Astrocyte (in vitro differentiated cells and primary cell): ENCODE measurements around the gene AMBP. TPM values are rescaled to one million over a fixed set of nuclear protein-coding genes. Genes with fewer than 3 reads are reported as not detected.

Experiments used
- DNase-seq: peaks from one replicate; pipeline ENCODE4 v3.0.0-alpha.2; 2010; ENCODE audit warnings: low read depth
- FAIRE-seq: peaks from 2 replicates; lab custom pipeline; 2011; peaks lifted over from hg19 to GRCh38; lab: Jason Lieb, UNC
- H2AFZ ChIP-seq: 2 replicates; pipeline ENCODE4 v1.6.0; 2012; ENCODE audit warnings: low read depth, low read length, inconsistent platforms
- H3K27ac ChIP-seq: 2 replicates; pipeline ENCODE4 v1.5.1; 2011; ENCODE audit warnings: low read depth, low read length, inconsistent platforms
- H3K27me3 ChIP-seq: 2 replicates; pipeline ENCODE4 v1.6.0; 2011; ENCODE audit warnings: low read length, inconsistent platforms; ENCODE audit not compliant: insufficient read depth
- H3K36me3 ChIP-seq: 2 replicates; pipeline ENCODE4 v1.5.1; 2011; ENCODE audit warnings: low read length, inconsistent platforms; ENCODE audit not compliant: insufficient read depth
- H3K4me1 ChIP-seq: 2 replicates; pipeline ENCODE4 v1.5.1; 2011; ENCODE audit warnings: low read length, inconsistent platforms; ENCODE audit not compliant: insufficient read depth
- H3K4me2 ChIP-seq: 2 replicates; pipeline ENCODE4 v1.6.0; 2012; ENCODE audit warnings: low read length, inconsistent platforms
- H3K4me3 ChIP-seq: 2 replicates; pipeline ENCODE4 v1.5.1; 2011; ENCODE audit warnings: low read depth, mild to moderate bottlenecking, low read length, inconsistent platforms; ENCODE audit not compliant: insufficient read depth
- H3K79me2 ChIP-seq: 2 replicates; pipeline ENCODE4 v1.6.0; 2012; ENCODE audit warnings: mild to moderate bottlenecking, low read length, inconsistent platforms; ENCODE audit not compliant: insufficient read depth
- H3K9ac ChIP-seq: 2 replicates; pipeline ENCODE4 v1.6.0; 2012; ENCODE audit warnings: mild to moderate bottlenecking, low read length, inconsistent platforms
- H3K9me3 ChIP-seq: 2 replicates; pipeline ENCODE4 v1.5.1; 2012; ENCODE audit warnings: low read depth, mild to moderate bottlenecking, low read length, inconsistent platforms; ENCODE audit not compliant: insufficient read depth
- H4K20me1 ChIP-seq: 2 replicates; pipeline ENCODE4 v1.6.0; 2012; ENCODE audit warnings: low read length, inconsistent platforms; ENCODE audit not compliant: insufficient read depth
- H3K27ac Mint-ChIP-seq: one replicate; pipeline ENCODE4 v1.8.0; 2021; ENCODE audit warnings: mild to moderate bottlenecking, mixed read lengths; ENCODE audit not compliant: unreplicated experiment
- H3K27me3 Mint-ChIP-seq: one replicate; pipeline ENCODE4 v1.8.0; 2021; ENCODE audit warnings: low read depth, mixed read lengths; ENCODE audit not compliant: unreplicated experiment
- H3K36me3 Mint-ChIP-seq: one replicate; pipeline ENCODE4 v1.8.0; 2021; ENCODE audit warnings: low read depth, mixed read lengths; ENCODE audit not compliant: unreplicated experiment
- H3K4me1 Mint-ChIP-seq: one replicate; pipeline ENCODE4 v1.8.0; 2021; ENCODE audit warnings: low read depth, mixed read lengths; ENCODE audit not compliant: unreplicated experiment
- H3K4me3 Mint-ChIP-seq: one replicate; pipeline ENCODE4 v1.8.0; 2021; ENCODE audit warnings: mild to moderate bottlenecking, moderate library complexity, mixed read lengths; ENCODE audit not compliant: unreplicated experiment
- H3K9me3 Mint-ChIP-seq: one replicate; pipeline ENCODE4 v1.8.0; 2021; ENCODE audit warnings: mild to moderate bottlenecking, mixed read lengths; ENCODE audit not compliant: unreplicated experiment
- EZH2 ChIP-seq: IDR thresholded peaks from 2 replicates; pipeline ENCODE4 v1.6.1; 2012; ENCODE audit warnings: mild to moderate bottlenecking, low read length, inconsistent platforms; ENCODE audit not compliant: insufficient read depth
- total RNA-seq: library from RNA; stranded (reverse); gene quantifications from 2 replicates; pipeline ENCODE4 v1.2.1, GENCODE V29; 2021
- TF ChIP-seq, protein P1 (sequence below): IDR thresholded peaks from 2 replicates; pipeline ENCODE4 v1.5.1; 2011; ENCODE audit warnings: low read depth, mild to moderate bottlenecking, inconsistent platforms, low read length, moderate library complexity; ENCODE audit not compliant: insufficient read depth

AMBP gene
- total RNA-seq, 1 donor from 2014 or later = not detected

DNA sequence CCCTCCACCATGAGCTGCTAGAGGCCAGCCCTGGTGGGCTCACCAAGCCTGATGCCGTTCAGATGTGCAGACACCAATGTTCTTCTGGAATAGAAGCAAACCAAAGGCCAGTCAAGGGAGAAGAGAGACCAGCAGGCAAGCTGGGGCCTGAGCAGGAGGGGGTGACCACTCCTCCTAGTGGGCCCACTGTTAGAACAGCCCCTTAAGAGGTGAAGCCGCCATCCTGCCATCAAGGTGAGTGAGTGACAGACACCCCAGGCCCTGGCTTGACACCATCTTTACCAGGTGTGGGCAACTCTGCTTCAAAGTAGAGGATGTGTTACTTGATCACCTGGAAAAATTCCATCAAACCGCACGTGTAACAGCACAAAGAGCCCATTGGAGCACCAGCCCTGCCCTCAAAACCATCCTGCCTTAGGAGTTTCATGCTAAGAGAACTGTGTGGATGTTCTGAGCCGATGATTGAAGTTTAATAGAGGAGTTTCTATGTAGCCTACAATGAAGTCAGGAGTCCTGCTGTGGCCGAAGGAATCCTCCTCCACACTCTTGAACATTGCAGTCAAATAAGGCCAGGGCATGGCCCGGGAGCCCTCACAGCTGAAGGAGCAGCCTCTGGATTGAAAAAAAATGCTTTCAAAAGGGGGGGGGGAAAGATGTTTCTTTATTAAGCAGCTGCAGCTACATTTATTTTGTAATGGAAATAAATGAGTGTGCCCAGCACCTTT, 20.8 kb downstream of the AMBP start:
- H3K4me3 ChIP-seq = no peak overlapping the region
- H3K9me3 ChIP-seq = no peaks in the 10 kb centered on the region
- no peak overlapping the region for H3K4me2 ChIP-seq
- no peaks in the 10 kb centered on the region for H3K4me1 Mint-ChIP-seq
- H2AFZ ChIP-seq = no peak overlapping the region
- FAIRE-seq (no peak), DNase-seq (no peak)
- peaks cover 9% of the 10 kb centered on the region for H3K27me3 Mint-ChIP-seq
- H3K9ac ChIP-seq = no peak overlapping the region
- no peaks in the 10 kb centered on the region for H3K27me3 ChIP-seq
- H3K36me3 Mint-ChIP-seq = peaks cover 25% of the 10 kb centered on the region
- H3K27ac Mint-ChIP-seq = no peak overlapping the region
- H3K27ac ChIP-seq = no peak overlapping the region
- peaks cover 6% of the 10 kb centered on the region for H3K36me3 ChIP-seq
- TF ChIP-seq, protein P1, sequence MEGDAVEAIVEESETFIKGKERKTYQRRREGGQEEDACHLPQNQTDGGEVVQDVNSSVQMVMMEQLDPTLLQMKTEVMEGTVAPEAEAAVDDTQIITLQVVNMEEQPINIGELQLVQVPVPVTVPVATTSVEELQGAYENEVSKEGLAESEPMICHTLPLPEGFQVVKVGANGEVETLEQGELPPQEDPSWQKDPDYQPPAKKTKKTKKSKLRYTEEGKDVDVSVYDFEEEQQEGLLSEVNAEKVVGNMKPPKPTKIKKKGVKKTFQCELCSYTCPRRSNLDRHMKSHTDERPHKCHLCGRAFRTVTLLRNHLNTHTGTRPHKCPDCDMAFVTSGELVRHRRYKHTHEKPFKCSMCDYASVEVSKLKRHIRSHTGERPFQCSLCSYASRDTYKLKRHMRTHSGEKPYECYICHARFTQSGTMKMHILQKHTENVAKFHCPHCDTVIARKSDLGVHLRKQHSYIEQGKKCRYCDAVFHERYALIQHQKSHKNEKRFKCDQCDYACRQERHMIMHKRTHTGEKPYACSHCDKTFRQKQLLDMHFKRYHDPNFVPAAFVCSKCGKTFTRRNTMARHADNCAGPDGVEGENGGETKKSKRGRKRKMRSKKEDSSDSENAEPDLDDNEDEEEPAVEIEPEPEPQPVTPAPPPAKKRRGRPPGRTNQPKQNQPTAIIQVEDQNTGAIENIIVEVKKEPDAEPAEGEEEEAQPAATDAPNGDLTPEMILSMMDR = no peak
- TF ChIP-seq EZH2 = no peak
- H3K4me1 ChIP-seq = no peaks in the 10 kb centered on the region
- peaks cover 2% of the 10 kb centered on the region for H3K9me3 Mint-ChIP-seq
- no peaks in the 10 kb centered on the region for H3K79me2 ChIP-seq
- no peak overlapping the region for H3K4me3 Mint-ChIP-seq
- H4K20me1 ChIP-seq = peaks cover 4% of the 10 kb centered on the region

DNA sequence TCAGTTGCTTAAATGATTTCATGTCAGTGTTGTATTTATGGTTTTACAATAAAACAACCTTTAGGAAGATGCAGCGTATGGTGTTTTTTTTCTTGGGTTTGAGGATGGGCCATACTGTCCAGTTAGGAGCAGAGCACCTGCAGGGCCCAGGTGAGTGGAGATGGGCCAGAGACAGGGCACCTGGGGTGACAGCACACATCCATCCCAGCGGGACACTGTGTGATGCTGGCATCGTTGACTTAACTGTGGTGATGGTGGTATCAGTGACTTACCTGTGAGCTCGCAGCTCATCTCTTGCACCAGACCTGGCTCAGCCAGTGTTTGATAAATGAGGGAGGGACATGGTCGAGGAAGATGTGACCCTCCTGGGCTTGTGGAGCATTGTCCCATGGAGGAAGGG, 21.6 kb downstream of the AMBP start:
- H3K4me3 ChIP-seq = no peak overlapping the region
- no peaks in the 10 kb centered on the region for H3K27me3 ChIP-seq
- TF ChIP-seq, protein P1 = no peak
- TF ChIP-seq EZH2 = no peak
- no peaks in the 10 kb centered on the region for H3K9me3 ChIP-seq
- H2AFZ ChIP-seq = no peak overlapping the region
- Mint-ChIP-seq H3K27ac (no peak overlapping the region), H3K27me3 (peaks cover 3% of the 10 kb centered on the region), H3K4me3 (no peak overlapping the region), H3K4me1 (no peaks in the 10 kb centered on the region), H3K9me3 (no peaks in the 10 kb centered on the region), H3K36me3 (peaks cover 33% of the 10 kb centered on the region)
- H3K4me2 ChIP-seq = no peak overlapping the region
- no peak overlapping the region for H3K9ac ChIP-seq
- H3K27ac ChIP-seq = no peak overlapping the region
- no peak for DNase-seq
- H3K79me2 ChIP-seq = no peaks in the 10 kb centered on the region
- H3K36me3 ChIP-seq = peaks cover 8% of the 10 kb centered on the region
- H4K20me1 ChIP-seq = peaks cover 4% of the 10 kb centered on the region
- no peak for FAIRE-seq
- no peaks in the 10 kb centered on the region for H3K4me1 ChIP-seq

DNA sequence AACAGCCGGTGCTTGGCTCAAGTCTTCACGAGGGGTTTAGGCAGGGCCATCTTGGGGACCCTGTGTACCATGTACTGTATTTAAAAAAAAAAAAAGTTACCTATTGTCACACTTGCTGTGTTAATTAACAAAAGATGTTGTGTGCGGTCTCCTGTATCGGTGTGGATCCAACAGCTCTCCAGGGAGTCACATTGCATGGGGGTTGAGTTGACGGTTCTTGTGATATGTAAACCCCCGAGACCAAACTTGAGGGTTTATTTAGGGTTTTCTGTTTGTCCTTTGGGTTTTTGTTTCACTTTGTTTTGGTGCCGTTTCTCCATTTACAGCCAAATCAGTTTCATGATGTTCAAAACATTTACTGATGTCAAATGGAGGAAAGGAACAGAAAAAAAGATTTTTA, 22.2 kb downstream of the AMBP start:
- Histone ChIP-seq H3K4me2 (no peak overlapping the region), H3K27me3 (no peaks in the 10 kb centered on the region), H4K20me1 (peaks cover 4% of the 10 kb centered on the region), H3K79me2 (no peaks in the 10 kb centered on the region), H3K9me3 (no peaks in the 10 kb centered on the region), H3K36me3 (peaks cover 12% of the 10 kb centered on the region), H3K9ac (no peak overlapping the region), H3K27ac (no peak overlapping the region), H3K4me3 (no peak overlapping the region), H3K4me1 (no peaks in the 10 kb centered on the region), H2AFZ (no peak overlapping the region)
- DNase-seq (no peak), FAIRE-seq (no peak)
- no peaks in the 10 kb centered on the region for H3K4me1 Mint-ChIP-seq
- H3K4me3 Mint-ChIP-seq = no peak overlapping the region
- H3K9me3 Mint-ChIP-seq = no peaks in the 10 kb centered on the region
- no peak for TF ChIP-seq EZH2
- TF ChIP-seq, protein P1 = no peak
- H3K27me3 Mint-ChIP-seq = peaks cover 3% of the 10 kb centered on the region
- H3K36me3 Mint-ChIP-seq = peaks cover 37% of the 10 kb centered on the region
- H3K27ac Mint-ChIP-seq = no peak overlapping the region
